ENCODE data around the gene HHIP.
A peak's percentile ranks its signal among the peaks of the same experiment; 100 is the strongest.
"Not testable (repeated sequence)": the region's sequence is repeated elsewhere in the genome, so short reads cannot be mapped to it uniquely, and the experiment has no call there.

HHIP gene

GRCh38 chr4:144748814-144749555 lies 103.0 kb downstream of the HHIP start:
- DNase-seq (ENCODE audit: low spot score), result no peak

GRCh38 chr4:144750348-144750747 lies 104.4 kb downstream of the HHIP start:
- DNase-seq (ENCODE audit: low spot score), result no peak

- DNase-seq (ENCODE audit: low spot score), result peak; percentile 32
These were observed 108.8 kb downstream of the HHIP start for GRCh38 chr4:144754562-144755410.

- DNase-seq (ENCODE audit: low spot score), result no peak
These were observed 112.0 kb downstream of the HHIP start for GRCh38 chr4:144757969-144758368.

- not testable (repeated sequence) for DNase-seq (ENCODE audit: low spot score)
These were observed 122.9 kb downstream of the HHIP start for GRCh38 chr4:144768809-144769208.

GRCh38 chr4:144778364-144778763 lies 132.4 kb downstream of the HHIP start:
- DNase-seq (ENCODE audit: low spot score), result no peak

GRCh38 chr4:144782345-144782744 lies 136.4 kb downstream of the HHIP start:
- DNase-seq (ENCODE audit: low spot score), result no peak

GRCh38 chr4:144785961-144786360 lies 140.0 kb downstream of the HHIP start:
- DNase-seq (ENCODE audit: low spot score), result no peak

- DNase-seq (ENCODE audit: low spot score), result peak; percentile 16
These were observed 141.7 kb downstream of the HHIP start for GRCh38 chr4:144787365-144788258.

GRCh38 chr4:144788469-144788868 lies 142.5 kb downstream of the HHIP start:
- no peak for DNase-seq (ENCODE audit: low spot score)

- DNase-seq (ENCODE audit: low spot score), result not testable (repeated sequence)
These were observed 146.0 kb downstream of the HHIP start for GRCh38 chr4:144791933-144792332.
